ENCODE measurements around the gene CSF3R. TPM values are rescaled to one million over a fixed set of nuclear protein-coding genes. Genes with fewer than 3 reads are reported as not detected.

Gene CSF3R
- total RNA-seq, 1 experiment from 2014 or later, result not detected

DNA sequence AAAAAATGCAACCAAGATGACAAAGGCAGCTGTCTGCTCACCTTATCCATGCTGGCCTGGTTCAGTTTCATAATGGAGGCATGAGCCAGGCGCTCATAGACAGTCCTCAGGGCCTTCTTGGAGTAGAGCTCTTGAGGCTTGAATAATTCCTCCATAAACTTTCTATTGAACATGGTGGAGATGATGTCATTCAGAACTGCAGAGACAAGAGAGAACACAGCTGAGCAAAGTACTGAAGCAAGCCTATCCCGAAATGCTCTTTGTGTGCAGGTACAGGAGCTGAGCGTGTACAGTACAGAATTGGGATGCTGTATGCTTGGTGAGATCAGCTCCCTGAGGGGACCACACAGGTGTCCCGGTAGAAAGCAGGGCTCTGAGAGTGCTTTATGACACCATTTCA is 44.0 kb downstream of the CSF3R start:
- no TSS peak for BruUV-seq (replicated peaks)
- intact Hi-C loops (cut with micrococcal nuclease; ENCODE audit: unreplicated experiment), result no loop called here

DNA sequence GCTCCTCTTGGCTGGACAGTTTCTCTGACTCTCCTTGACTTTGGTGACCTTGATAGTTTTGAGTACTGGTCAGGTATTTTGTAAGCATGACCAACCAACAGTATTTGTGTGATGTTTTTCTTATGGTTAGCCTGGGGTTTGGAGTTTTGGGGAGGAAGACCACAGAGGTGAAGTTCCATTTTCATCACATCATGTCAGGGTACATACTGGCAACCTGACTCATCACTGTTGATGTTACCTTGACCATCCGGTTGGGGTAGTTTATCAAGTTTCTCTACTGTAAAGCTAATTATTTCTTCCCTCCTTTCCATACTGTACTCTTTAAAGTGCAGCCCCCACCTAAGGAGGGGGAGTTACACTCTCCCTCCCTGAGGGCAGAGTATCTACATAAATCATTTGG is 45.9 kb downstream of the CSF3R start:
- intact Hi-C loops (cut with micrococcal nuclease; ENCODE audit: unreplicated experiment), result no loop called here
- CTCF ChIA-PET, result no interaction called here
- Histone ChIP-seq H3K36me3 (ENCODE audit: insufficient read depth, low read length, poor library complexity, severe bottlenecking) (no peaks in the 10 kb centered on the region), H3K27ac (ENCODE audit: low read depth, low read length, poor library complexity, severe bottlenecking) (no peak overlapping the region), H3K27me3 (replicated peaks; ENCODE audit: insufficient read depth, low read depth, low read length, poor library complexity) (no peaks in the 10 kb centered on the region), H3K4me1 (ENCODE audit: insufficient read depth, low read length, poor library complexity, severe bottlenecking) (no peaks in the 10 kb centered on the region), H3K4me3 (ENCODE audit: low read depth, low read length, poor library complexity, severe bottlenecking) (no peak overlapping the region), H3K9me3 (ENCODE audit: low read depth, low read length, poor library complexity, severe bottlenecking) (no peaks in the 10 kb centered on the region)
- no peak for TF ChIP-seq EZH2 (IDR thresholded peaks at IDR 0.05; ENCODE audit: borderline replicate concordance, low read depth, low read length, poor library complexity, severe bottlenecking)
- TF ChIP-seq, protein P1, sequence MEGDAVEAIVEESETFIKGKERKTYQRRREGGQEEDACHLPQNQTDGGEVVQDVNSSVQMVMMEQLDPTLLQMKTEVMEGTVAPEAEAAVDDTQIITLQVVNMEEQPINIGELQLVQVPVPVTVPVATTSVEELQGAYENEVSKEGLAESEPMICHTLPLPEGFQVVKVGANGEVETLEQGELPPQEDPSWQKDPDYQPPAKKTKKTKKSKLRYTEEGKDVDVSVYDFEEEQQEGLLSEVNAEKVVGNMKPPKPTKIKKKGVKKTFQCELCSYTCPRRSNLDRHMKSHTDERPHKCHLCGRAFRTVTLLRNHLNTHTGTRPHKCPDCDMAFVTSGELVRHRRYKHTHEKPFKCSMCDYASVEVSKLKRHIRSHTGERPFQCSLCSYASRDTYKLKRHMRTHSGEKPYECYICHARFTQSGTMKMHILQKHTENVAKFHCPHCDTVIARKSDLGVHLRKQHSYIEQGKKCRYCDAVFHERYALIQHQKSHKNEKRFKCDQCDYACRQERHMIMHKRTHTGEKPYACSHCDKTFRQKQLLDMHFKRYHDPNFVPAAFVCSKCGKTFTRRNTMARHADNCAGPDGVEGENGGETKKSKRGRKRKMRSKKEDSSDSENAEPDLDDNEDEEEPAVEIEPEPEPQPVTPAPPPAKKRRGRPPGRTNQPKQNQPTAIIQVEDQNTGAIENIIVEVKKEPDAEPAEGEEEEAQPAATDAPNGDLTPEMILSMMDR (conservative IDR thresholded peaks at IDR 0.05; ENCODE audit: low read depth, low read length), result no peak
- no TSS peak for BruUV-seq (replicated peaks)
- no peak for DNase-seq (ENCODE audit: low spot score)
- POLR2A ChIA-PET (ENCODE audit: low non-redundant PET), result interaction anchor here (0.5 kb wide), 1 partner anchor 13 kb away, joined by 3 read pairs; no protein-coding TSS in a partner anchor

More for the DNA sequence above, 44.0 kb downstream of the CSF3R start:
- Histone ChIP-seq H3K27me3 (replicated peaks; ENCODE audit: insufficient read depth, low read depth, low read length, poor library complexity) (no peaks in the 10 kb centered on the region), H3K4me3 (ENCODE audit: low read depth, low read length, poor library complexity, severe bottlenecking) (no peak overlapping the region), H3K36me3 (ENCODE audit: insufficient read depth, low read length, poor library complexity, severe bottlenecking) (no peaks in the 10 kb centered on the region), H3K27ac (ENCODE audit: low read depth, low read length, poor library complexity, severe bottlenecking) (no peak overlapping the region), H3K9me3 (ENCODE audit: low read depth, low read length, poor library complexity, severe bottlenecking) (no peaks in the 10 kb centered on the region), H3K4me1 (ENCODE audit: insufficient read depth, low read length, poor library complexity, severe bottlenecking) (no peaks in the 10 kb centered on the region)
- no peak for TF ChIP-seq EZH2 (IDR thresholded peaks at IDR 0.05; ENCODE audit: borderline replicate concordance, low read depth, low read length, poor library complexity, severe bottlenecking)
- TF ChIP-seq, protein P1 (conservative IDR thresholded peaks at IDR 0.05; ENCODE audit: low read depth, low read length), result no peak
- CTCF ChIA-PET, result no interaction called here
- POLR2A ChIA-PET (ENCODE audit: low non-redundant PET), result no interaction called here
- no peak for DNase-seq (ENCODE audit: low spot score)

DNA sequence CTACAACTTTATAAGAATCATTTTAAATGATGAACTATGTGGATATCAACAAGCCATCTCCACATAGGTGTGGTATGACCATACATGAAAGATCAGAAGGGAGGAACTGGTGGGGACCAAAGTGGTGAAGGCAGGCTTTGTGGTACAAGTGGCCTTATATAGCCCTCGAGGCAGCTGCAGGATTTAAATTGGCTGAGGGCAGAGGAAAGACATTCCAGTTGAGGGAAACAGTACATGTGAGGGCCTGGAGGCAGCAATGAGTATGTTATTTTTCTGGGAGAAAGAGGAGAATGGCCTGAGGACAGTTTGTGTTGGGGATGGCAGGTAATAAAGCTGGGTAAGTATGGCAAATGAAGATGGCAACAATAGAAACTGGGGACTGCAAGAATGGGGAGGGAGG is 49.6 kb downstream of the CSF3R start:
- ChIA-PET CTCF (interaction anchor here (0.6 kb wide), 1 partner anchor 24 kb away, joined by 3 read pairs; no protein-coding TSS in a partner anchor), POLR2A (ENCODE audit: low non-redundant PET) (no interaction called here)
- intact Hi-C loops (cut with micrococcal nuclease; ENCODE audit: unreplicated experiment), result no loop called here
- no TSS peak for BruUV-seq (replicated peaks)
- TF ChIP-seq, protein P1 (conservative IDR thresholded peaks at IDR 0.05; ENCODE audit: low read depth, low read length), result no peak
- TF ChIP-seq EZH2 (IDR thresholded peaks at IDR 0.05; ENCODE audit: borderline replicate concordance, low read depth, low read length, poor library complexity, severe bottlenecking), result no peak
- no peaks in the 10 kb centered on the region for H3K27me3 ChIP-seq (replicated peaks; ENCODE audit: insufficient read depth, low read depth, low read length, poor library complexity)
- H3K36me3 ChIP-seq (ENCODE audit: insufficient read depth, low read length, poor library complexity, severe bottlenecking), result no peaks in the 10 kb centered on the region
- no peak overlapping the region for H3K4me3 ChIP-seq (ENCODE audit: low read depth, low read length, poor library complexity, severe bottlenecking)
- DNase-seq (ENCODE audit: low spot score), result no peak
- no peaks in the 10 kb centered on the region for H3K9me3 ChIP-seq (ENCODE audit: low read depth, low read length, poor library complexity, severe bottlenecking)
- no peak overlapping the region for H3K27ac ChIP-seq (ENCODE audit: low read depth, low read length, poor library complexity, severe bottlenecking)
- no peaks in the 10 kb centered on the region for H3K4me1 ChIP-seq (ENCODE audit: insufficient read depth, low read length, poor library complexity, severe bottlenecking)

Data from A673 (cell line).